Measurements from ENCODE around the gene KRT7.
A peak's percentile ranks its signal among the peaks of the same experiment; 100 is the strongest.

Gene KRT7

DNA sequence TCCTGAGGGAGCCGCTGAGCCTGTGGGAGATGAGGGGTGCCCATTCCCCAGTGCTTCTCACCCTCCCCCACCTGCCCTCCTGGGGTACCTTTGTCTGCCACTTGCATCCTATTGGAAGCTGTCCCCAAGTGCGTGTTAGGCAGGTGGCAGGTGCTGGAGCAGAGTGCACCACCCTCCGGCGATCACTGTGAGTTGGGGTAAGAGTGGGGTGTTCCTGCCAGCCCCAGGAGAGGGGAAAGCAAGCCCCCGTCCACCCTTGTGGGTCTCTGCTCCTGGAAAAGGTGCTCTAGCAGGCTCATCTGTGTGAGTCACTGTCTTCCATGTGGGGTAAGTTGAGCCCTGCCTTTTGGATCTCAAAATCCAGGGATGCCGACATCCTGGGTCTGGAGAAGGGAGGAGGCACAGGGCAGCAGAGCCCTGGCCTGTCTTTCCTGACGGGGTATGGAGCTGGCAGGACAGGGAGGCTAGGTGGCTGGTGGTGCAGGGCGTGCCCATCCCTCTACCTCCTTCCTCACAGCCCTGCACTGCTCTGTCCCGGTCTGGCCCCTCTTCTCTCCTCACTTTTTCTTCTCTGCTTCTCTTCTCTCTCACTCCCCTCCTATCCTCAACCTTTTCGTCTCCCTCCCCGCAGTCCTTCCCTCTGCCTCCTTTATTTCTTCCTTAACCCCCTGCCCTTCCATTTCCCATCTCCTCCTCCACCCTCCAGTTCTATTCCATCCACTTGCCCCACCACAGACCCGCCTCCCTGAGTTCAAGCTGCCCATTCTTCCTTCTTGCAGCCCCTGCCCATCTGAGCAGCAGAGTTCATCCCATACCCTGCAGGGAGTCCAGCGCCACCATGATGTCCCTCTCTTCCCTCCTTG lies 20.1 kb upstream of the KRT7 start:
- DNase-seq = no peak

DNA sequence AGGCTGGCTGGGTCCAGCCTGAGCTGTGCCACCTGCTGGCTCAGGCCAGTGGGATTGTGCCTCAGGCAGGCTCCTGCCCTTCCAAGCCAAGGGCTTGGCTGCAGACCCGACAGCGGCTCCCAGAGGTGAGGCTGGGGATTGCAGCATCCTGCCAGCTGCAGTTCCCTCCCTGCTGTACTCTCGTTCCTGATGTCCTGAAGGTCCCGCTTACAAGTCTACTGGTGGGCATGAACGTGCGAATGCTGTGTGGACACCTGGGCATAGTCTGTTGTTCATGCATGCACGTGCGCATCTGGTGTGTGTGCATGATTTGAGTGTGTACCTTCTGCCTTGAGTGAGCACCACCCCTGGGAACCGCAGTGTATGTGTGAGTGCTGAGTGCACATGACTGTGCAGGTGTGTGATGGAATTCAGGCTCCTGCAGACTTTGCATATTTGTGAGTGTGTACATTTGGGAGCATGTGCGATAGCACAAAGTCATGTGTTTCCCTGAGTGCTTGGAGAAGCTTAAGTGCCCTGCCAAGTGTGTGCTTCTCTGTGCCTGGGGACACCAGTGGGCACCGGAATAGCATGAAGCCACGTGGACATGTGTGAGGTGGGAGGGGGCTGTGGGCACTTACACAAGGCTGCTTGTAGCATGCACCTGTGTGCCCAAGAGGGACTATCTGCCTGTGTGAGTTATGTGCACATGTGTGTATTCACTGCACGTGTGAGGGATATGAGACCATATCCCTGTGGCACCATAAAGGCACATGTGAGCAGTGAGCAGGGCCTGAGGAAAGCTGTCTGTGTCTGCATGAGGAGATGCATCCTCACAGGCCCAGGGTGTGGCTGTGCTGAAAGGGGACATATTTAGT lies 19.3 kb upstream of the KRT7 start:
- DNase-seq = peak; percentile 76 to 83

DNA sequence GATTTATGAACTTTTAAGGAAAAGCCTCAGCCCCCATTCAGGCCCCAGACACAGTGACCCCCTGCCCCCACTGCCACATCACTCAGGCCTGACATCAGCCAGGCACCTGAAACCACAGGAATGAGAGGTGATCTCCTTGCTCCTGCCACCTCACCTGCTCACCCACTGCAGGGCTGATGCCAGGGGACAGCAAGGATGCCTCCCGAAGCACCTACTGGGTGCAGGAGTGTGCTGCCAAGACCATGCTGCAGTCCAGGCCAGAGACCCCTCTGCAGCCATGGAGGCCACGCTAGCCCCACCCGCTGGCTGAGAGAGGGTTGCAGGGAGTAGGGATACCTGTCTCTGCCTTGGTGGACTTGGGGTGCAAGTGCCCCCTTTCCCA lies 18.6 kb upstream of the KRT7 start:
- DNase-seq = no peak

DNA sequence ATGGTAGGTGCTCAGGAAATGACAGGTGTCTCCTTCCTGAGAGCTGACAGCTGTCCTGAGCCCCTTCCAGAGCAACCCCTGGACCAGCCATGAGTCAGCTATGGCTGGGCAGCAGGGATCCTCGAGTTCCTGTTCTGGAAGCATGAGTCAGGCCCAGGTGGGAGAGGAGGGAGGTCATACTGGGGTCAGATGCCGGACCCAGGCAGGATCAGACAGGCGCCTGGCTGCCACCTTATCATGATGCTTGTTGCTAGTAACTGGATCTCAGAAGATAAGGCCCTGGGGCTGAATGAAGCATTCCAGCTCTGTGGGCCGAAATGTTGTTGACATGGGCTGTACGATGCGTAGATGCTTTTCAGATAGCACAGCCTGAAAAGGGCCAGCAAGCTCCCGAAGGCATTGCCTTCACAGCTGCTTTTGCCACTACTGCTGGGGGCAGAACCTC lies 17.4 kb upstream of the KRT7 start:
- DNase-seq = peak in 1 of 2 experiments; percentile 66

DNA sequence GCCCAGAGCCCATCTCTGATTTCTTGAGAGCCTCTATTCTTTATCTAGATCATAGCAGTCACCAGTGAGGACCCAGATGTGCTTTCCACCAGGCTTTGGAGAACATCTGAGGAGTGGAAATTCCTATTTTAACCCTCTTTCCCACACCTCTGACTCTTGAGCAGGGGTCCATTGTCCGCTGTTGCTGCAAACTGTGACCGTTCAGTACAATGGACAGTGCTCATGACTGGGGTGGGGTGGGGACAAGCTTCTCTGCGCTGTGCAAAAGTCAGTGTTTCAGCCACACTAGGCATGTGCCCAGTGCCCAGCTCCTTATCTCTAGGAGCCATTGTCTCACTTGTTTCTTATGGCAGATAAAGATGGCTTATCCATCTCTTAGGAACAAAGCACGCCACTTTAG lies 16.9 kb upstream of the KRT7 start:
- no peak for DNase-seq

- DNase-seq = no peak
These were observed 16.2 kb upstream of the KRT7 start for GRCh38 chr12:52216807-52217206.

DNA sequence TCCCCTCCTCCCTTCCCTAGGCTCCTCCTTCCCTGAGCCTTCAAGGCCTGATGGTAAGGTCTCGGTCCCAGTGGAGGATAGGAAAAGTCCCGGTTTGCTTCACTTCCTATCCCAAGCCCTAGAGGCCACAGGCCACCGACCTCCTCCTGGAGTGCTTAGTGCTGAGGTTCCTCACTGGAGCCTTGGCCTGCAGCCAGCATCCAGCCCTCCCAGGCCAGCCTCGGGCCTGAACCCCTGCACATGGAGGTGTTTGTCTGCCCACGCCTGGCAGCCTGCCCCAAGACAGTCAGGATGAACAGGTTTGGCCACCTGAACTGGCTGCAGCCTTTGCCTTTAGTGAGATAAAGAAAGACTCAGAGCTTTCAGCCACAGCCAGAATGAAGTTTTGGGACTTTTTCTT lies 15.8 kb upstream of the KRT7 start:
- no peak for DNase-seq

DNA sequence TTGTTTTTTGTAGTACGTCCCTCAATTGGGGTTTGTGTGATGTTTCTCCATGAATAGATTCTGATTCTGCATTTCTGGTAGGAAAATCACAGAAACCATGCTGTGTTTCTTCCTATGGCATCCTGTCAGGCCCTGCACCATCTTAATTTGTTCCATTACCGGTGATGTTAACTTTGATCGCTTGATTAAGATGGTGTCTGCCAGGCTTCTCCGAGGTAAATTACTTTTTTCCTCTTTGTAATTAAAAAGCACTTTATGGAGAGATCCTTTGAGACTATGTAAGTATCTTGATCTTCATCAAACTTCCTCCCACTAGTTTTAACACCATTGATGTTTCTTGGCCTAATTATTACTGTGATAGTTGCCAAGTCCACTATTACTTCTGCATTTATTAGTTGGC lies 15.0 kb upstream of the KRT7 start:
- DNase-seq = no peak

- DNase-seq = no peak
These were observed 12.6 kb upstream of the KRT7 start for GRCh38 chr12:52220477-52220876.

DNA sequence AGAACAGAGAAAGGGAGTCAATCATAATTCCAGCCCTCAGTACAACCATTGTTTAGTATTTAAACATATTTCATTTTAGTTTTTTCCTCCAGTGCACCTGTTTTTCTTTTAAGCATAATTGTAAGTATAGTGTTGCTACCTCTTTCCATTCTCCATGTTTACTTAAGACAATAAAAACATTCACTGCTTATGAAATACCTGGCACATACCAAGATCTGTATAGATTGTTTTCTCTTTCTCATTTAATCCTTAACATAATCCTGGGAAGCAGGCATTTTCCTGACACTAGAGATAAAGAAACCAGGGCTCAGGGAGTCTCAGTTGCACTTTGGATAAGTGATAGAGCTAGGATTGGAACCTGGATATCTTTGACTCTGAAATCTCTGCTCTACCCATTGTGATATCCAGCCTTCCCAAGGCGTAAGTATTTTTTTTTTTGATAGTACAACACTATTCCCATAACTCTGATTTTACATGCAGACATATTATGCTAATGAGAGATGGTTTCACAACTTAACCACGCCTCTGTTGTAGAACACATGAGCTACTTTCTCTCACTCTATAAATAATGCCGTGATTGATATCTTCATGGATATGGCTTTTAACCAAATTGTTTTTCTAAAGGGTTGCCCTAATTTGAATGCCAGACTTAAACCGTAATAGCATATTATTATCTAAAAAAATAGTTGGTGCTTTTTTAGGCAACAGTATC lies 11.8 kb upstream of the KRT7 start:
- no peak for DNase-seq

DNA sequence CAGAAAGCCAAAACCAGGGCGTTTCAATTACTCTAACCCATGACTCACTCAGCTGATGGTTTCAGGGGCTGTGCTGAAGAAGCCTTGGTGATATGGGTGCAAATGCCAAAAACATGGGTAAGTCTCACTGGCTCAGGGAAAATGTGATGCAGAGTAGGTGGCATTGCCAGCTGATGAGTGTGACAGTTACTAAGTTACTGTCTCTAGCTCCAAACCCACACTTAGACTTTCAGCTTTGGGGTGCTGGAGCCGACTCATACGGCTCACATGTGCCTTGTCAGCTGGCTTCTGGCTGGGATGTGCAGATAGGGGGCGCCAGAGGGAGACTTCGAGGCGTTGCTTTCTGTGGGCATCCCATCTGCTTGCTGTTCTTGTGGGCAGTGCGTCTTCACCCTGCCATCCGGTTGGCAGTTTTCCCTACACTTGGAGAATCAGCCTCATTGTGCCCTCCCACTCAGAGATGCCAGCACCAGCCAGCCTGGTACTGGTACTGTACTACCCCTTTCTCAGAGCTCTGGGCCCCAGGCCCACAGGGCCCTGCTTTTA lies 11.1 kb upstream of the KRT7 start:
- DNase-seq = peak; percentile 53 to 73

DNA sequence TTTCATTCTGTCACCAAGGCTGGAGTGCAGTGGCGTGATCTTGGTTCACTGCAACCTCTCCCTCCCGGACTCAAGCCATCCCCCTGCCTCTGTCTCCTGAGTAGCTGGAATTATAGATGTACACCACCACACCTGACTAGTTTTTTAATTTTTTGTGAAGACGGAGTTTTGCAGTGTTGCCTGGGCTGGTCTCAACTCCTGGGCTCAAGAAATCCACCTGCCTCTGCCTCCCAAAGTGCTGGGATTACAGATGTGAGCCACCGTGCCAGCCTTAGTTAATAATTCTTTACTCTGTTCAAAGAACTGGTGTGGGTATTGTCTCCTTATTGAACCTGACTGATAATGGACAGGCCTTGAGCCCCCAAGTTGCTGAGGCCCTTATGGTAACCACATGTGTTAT lies 10.4 kb upstream of the KRT7 start:
- no peak for DNase-seq

DNA sequence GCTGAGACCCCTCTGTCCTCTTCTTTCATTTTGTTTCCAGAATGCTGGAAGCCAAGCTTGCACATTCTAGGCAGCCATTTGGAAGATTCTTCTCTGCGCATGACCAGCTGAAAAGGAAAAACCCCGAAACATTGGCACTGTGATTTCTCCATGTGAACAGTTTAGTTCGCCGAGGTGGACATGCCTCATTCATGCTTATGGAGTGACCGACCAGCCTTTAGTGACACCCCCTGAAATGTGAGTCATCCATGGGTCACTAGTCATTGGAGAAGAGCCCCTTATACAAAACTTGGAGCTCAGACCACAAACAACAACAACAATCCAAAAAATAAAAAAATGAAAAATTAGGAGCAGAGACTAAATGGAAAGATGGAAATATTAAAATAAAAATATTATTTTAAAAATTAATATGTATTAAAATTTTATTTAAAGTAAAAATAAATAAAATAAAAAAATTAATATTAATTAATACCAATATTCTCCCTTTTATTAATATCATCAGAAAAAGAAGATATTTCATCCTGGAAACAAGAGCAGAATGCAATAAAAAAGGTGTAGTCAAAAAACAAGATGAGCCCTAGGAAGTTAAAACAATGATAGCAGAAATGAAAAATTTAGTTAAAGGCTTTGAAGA lies 9.5 kb upstream of the KRT7 start:
- no peak for DNase-seq

DNA sequence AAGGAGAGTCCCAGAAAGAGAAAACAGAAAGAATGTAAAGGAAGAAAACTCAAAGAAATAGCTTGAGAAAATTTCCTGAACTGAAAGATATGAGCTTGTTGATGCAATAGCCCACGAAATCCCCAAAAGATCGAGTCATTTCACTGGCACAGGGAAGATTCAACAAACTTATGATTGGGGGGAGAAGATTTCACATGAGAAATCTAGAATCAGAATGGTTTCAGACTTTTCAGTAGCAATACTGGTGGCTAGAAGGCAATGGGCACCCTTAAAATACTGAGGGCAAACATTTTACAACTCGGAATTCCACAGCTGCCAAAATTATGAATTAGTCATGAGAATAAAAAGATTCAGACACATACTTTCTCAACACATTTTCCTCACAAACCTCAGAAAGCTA lies 8.9 kb upstream of the KRT7 start:
- DNase-seq = no peak

DNA sequence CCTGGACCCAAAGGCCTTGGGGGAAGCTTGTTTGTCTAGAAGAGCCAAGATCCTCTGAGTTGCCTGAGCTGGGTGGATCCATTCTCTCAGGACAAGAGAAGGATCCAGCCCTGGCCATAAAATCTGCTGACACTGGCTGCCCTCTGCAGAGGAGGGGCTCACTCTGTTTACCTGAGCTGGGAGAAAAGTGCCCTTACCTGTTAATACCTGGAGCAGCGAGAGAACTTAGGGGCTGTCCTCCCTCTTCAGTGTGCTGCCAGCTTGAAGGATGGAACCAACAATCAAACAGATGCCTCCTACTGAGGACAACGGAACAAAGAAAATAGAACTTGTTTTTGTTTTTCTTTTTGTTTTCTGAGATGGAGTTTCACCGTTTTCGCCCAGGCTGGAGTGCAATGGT lies 7.3 kb upstream of the KRT7 start:
- DNase-seq = no peak

DNA sequence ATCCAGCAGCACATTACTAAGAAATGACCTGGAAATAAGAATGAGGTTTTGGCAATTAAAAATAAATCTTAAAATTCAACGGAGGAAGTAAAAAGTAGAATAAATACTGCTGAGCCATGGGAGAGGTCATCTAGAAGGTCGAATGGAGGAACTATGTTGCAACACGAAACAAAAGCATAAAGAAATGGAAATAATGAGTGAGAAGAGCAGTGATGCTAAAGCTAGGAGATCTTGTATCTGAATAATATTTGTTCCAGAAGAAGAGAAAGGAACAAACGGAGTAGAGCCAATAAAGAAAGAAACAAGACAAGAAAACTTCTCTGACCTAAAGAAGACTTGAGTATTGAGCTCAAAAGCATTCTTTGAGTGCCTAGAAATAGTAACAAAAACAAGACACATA lies 6.6 kb upstream of the KRT7 start:
- DNase-seq = no peak

- no peak for DNase-seq
These were observed 5.4 kb upstream of the KRT7 start for GRCh38 chr12:52227606-52228166.

GRCh38 chr12:52228366-52228765 lies 4.7 kb upstream of the KRT7 start:
- no peak for DNase-seq

DNA sequence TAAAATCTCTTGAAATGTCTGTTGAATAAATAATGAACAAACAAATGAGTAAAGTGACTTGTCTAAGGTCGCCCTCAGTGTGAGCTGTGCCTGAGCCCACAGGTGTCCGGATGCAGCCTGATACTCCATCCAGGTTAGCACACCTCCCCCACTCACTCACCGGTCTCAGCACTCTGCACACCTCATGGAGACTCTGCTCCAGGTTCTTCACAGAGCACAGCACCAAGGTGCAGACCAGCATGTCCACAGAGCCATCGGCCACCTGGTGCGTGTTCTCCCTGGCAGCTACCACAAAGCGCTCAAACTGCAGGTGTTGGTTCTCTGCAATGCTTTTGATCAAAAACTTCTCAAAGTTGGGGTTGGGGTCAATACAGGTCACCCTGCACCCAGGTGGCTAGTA lies 4.1 kb upstream of the KRT7 start:
- DNase-seq = no peak

DNA sequence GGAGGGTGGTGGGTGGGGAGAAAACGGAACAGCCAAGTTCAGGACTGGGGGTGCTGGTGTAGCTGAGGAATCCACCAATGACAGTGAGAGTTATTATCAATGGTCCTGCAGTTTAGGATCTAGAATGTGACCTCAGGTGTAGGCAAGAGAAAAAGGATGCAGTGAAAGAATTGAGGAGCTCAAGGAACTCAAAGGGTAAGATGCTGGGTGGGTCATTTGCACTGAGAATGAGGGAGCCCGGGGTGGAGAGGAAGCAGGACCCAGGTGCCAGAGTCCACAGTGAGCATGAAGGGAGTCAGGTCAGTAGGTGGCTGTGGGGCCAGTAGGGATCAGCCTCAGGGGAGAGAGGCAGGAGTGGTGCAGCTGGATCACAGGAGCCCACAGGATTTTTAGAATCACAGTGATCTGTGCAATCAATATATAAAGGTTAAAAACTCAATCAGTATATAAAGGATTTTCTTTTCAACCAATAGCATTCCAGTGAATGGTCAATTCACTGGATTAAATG lies 3.2 kb upstream of the KRT7 start:
- DNase-seq = no peak

- no peak for DNase-seq
These were observed 2.4 kb upstream of the KRT7 start for GRCh38 chr12:52230364-52231281.
